Heart left ventricle (tissue), 13 donors: Measurements from ENCODE around the gene KCP.

Experiments
- CTCF ChIP-seq, 12 donors: fragments of 200-600 bp; sonication (generic) in 4 of 12; IDR thresholded peaks; one replicate each; pipeline versions ENCODE4 v1.5.0 to v1.8.0; 2018 to 2022; ENCODE audit warnings: antibody characterized with exemption in 12 of 12, mild to moderate bottlenecking in 5 of 12
- POLR2A ChIP-seq, 2 donors: fragments of 450-650 bp; IDR thresholded peaks; one replicate each; pipeline ENCODE4 v1.6.1; 2017; ENCODE audit warnings: antibody characterized with exemption in 2 of 2, mild to moderate bottlenecking in 2 of 2, moderate library complexity in 2 of 2
- donor health status: ischemic (EF 13 %, LVEDD 7.1; RV severe dilation, severe dysfunction).
- donor health status: DM: no; HTN: yes; CAD: no.
- donor health status: DM: no; HTN: no; CAD: no.
- donor health status: ischemic (EF 25% LVEDD 6.9; RV normal size, moderate dysfunction).
- donor health status: ischemic (EF 25% LVEDD 5.7; RV mildly dilated, moderate dysfunction).
- donor health status: ischemic (EF 35%, LVEDD 5.7; RV mildly dilated, moderate dysfunction).
- donor health status: nonischemic (EF 11% LVEDD 7.7; RV severe dilation, severe dysfunction).
- donor health status: DM: yes; HTN: yes; CAD: no.
- donor health status: PGD.
- donor health status: ischemic (EF 29% LVEDD 5.4; RV normal size, mild dysfunction).
- donor health status: nonischemic (EF 23%, LVEDD 6.1; RV moderate dilation, normal function).

GRCh38 chr7:128837521-128837921 is 73.0 kb downstream of the KCP start:
- no peak for TF ChIP-seq POLR2A (IDR thresholded peaks at IDR 0.05)
- TF ChIP-seq CTCF (IDR thresholded peaks at IDR 0.05): no peak
